ENCODE results near the gene LUC7L2.

GRCh38 chr7:139340037-139340807, 19.5 kb upstream of the LUC7L2 start:
- TF ChIP-seq, protein P1, sequence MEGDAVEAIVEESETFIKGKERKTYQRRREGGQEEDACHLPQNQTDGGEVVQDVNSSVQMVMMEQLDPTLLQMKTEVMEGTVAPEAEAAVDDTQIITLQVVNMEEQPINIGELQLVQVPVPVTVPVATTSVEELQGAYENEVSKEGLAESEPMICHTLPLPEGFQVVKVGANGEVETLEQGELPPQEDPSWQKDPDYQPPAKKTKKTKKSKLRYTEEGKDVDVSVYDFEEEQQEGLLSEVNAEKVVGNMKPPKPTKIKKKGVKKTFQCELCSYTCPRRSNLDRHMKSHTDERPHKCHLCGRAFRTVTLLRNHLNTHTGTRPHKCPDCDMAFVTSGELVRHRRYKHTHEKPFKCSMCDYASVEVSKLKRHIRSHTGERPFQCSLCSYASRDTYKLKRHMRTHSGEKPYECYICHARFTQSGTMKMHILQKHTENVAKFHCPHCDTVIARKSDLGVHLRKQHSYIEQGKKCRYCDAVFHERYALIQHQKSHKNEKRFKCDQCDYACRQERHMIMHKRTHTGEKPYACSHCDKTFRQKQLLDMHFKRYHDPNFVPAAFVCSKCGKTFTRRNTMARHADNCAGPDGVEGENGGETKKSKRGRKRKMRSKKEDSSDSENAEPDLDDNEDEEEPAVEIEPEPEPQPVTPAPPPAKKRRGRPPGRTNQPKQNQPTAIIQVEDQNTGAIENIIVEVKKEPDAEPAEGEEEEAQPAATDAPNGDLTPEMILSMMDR (IDR thresholded peaks at IDR 0.05), result peak; percentile 18 to 79 (median 65)
- peak in 1 of 2 donors; percentile 75 for TF ChIP-seq POLR2A (IDR thresholded peaks at IDR 0.05)
